Lower leg skin (tissue), 3 donors: ENCODE measurements around the gene PKMYT1.
"Not testable (repeated sequence)": the region's sequence is repeated elsewhere in the genome, so short reads cannot be mapped to it uniquely, and the experiment has no call there.

ENCODE experiments used
- POLR2A ChIP-seq, 2 donors: fragments of 450-650 bp; IDR thresholded peaks; one replicate each; pipeline ENCODE4 v1.6.1; 2016 to 2017; ENCODE audit warnings: antibody characterized with exemption in 2 of 2, mild to moderate bottlenecking in 1 of 2, moderate library complexity in 1 of 2
- TF ChIP-seq, protein P1 (sequence below), 3 donors: fragments of 450-650 bp; IDR thresholded peaks; one replicate each; pipeline ENCODE4 v1.5.1; 2016; ENCODE audit warnings: antibody characterized with exemption in 3 of 3, mild to moderate bottlenecking in 3 of 3, moderate library complexity in 2 of 3

DNA sequence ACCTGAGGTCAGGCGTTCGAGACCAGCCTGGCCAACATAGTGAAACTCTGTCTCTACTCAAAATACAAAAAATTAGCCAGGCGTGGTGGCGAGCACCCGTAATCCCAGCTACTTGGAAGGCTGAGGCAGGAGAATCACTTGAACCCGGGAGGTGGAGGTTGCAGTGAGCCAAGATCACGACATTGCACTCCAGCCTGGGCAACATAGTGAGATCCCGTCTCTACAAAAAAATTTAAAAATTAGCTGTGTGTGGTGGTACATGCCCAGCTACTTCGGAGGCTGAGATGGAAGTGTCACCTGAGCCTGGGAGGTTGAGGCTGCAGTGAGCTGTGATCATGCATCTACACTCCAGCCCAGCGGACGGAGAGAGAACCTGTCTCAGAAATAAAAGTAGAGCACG lies 36.5 kb downstream of the PKMYT1 start:
- TF ChIP-seq, protein P1, sequence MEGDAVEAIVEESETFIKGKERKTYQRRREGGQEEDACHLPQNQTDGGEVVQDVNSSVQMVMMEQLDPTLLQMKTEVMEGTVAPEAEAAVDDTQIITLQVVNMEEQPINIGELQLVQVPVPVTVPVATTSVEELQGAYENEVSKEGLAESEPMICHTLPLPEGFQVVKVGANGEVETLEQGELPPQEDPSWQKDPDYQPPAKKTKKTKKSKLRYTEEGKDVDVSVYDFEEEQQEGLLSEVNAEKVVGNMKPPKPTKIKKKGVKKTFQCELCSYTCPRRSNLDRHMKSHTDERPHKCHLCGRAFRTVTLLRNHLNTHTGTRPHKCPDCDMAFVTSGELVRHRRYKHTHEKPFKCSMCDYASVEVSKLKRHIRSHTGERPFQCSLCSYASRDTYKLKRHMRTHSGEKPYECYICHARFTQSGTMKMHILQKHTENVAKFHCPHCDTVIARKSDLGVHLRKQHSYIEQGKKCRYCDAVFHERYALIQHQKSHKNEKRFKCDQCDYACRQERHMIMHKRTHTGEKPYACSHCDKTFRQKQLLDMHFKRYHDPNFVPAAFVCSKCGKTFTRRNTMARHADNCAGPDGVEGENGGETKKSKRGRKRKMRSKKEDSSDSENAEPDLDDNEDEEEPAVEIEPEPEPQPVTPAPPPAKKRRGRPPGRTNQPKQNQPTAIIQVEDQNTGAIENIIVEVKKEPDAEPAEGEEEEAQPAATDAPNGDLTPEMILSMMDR (IDR thresholded peaks at IDR 0.05), result not testable (repeated sequence)
- not testable (repeated sequence) for TF ChIP-seq POLR2A (IDR thresholded peaks at IDR 0.05)
